ENCODE measurements around the gene MAN2A1. TPM values are rescaled to one million over a fixed set of nuclear protein-coding genes. Genes with fewer than 3 reads are reported as not detected.

MAN2A1 gene
- total RNA-seq, 1 donor from 2014 or later: 33.9 TPM

DNA sequence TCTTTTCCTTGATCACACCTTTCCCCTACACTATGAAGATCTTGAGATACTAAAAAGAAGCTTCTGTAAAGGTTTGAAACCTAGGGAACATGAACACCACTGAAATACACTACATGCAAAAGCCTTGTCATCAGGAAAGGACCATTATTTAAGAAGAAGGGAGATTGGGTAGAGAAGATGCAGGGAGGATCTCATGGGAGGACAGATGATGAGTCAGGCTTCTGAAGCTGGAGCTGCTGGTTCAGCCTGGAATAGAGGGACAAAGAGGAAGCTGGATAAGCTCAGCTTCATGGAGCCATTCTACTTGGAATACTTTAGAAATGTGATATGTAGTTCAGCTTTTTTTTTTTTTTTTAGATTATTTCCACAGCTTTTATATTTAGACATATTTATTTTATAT lies 169.8 kb downstream of the MAN2A1 start:
- DNase-seq (ENCODE audit: extremely low spot score in 2 of 2): no peak
- H3K36me3 ChIP-seq: peaks cover 0 to 30% of the 10 kb centered on the region in 2 donors
- no peaks in the 10 kb centered on the region for H3K9me3 ChIP-seq
- H3K27me3 ChIP-seq: no peaks in the 10 kb centered on the region
- H3K4me3 ChIP-seq: no peak overlapping the region
- TF ChIP-seq POLR2AphosphoS5 (IDR thresholded peaks at IDR 0.05; ENCODE audit: insufficient read depth in 1 of 2, low read depth in 1 of 2) (no peak), CTCF (IDR thresholded peaks at IDR 0.05) (no peak), POLR2A (IDR thresholded peaks at IDR 0.05) (no peak)
- no peaks in the 10 kb centered on the region for H3K4me1 ChIP-seq
- no peak overlapping the region for H3K27ac ChIP-seq
- intact Hi-C loops (cut with DNase I): no loop called here

DNA sequence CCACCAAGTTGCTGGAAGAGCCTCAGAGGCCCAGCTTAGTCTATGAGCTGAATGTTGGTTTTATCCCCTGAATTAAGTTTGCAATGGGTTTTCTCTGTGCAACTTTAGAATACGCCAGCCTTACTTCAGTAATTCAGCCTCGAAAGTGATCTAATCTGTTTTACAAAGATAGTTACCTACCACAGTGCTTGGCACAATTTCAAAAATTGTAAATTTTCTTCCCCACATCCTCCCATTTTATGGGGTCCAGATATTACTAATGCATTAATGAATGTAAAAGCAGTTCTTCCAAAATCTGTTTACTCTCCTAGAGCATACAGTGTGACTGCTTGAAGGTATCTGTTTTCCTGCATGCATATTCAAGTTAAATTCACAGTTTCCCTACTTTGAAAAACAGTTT lies 172.6 kb downstream of the MAN2A1 start:
- Histone ChIP-seq H3K4me3 (no peak overlapping the region), H3K36me3 (peaks cover 0 to 31% of the 10 kb centered on the region in 2 donors), H3K27me3 (no peaks in the 10 kb centered on the region), H3K9me3 (no peaks in the 10 kb centered on the region), H3K27ac (no peak overlapping the region), H3K4me1 (no peaks in the 10 kb centered on the region)
- no peak for TF ChIP-seq POLR2AphosphoS5 (IDR thresholded peaks at IDR 0.05; ENCODE audit: insufficient read depth in 1 of 2, low read depth in 1 of 2)
- no peak for TF ChIP-seq POLR2A (IDR thresholded peaks at IDR 0.05)
- TF ChIP-seq CTCF (IDR thresholded peaks at IDR 0.05): no peak
- intact Hi-C loops (cut with DNase I): no loop called here
- no peak for DNase-seq (ENCODE audit: extremely low spot score in 2 of 2)

DNA sequence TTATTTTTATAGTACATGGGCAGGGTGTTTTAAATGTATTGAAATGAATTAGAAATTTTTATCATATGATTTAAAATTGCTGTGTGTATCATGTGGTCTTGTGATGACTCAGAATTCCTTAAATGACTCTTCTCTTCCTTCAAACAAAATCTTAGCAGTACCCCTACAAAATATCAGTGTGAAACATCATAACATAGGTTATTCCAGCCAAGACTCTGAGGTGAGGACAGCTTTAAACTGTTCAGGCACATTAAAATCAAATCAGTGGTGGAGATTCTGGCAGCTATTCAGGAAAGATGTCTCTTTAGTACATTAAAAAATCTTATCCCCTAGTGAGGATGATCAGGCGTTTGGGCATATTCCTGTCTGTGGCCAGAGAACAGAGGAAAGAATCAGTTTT lies 174.0 kb downstream of the MAN2A1 start:
- Histone ChIP-seq H3K27me3 (no peaks in the 10 kb centered on the region), H3K4me1 (no peaks in the 10 kb centered on the region), H3K27ac (no peak overlapping the region), H3K4me3 (no peak overlapping the region), H3K36me3 (peaks cover 0 to 33% of the 10 kb centered on the region in 2 donors), H3K9me3 (no peaks in the 10 kb centered on the region)
- TF ChIP-seq CTCF (IDR thresholded peaks at IDR 0.05) (no peak), POLR2AphosphoS5 (IDR thresholded peaks at IDR 0.05; ENCODE audit: insufficient read depth in 1 of 2, low read depth in 1 of 2) (no peak), POLR2A (IDR thresholded peaks at IDR 0.05) (no peak)
- DNase-seq (ENCODE audit: extremely low spot score in 2 of 2): no peak
- intact Hi-C loops (cut with DNase I): no loop called here

DNA sequence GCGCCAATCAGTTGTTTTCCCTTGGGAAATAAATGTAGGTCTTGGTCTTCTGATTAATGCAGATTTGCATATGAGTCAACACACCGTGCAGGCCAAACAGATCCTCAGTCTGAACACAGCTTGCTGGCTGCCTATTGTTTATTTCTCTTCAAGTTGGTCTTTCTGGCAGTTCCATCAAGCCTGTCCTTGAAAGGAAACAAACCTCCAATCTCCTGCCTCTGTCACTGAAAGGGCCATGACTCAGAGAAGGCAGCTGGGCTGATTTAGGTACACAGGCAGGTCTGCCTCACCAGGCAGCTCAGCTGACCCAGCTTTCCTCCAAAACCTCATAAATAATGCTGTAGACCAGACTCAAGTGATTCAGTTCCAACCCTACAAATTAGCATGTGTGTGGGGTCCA lies 175.9 kb downstream of the MAN2A1 start:
- Histone ChIP-seq H3K36me3 (peaks cover 0 to 33% of the 10 kb centered on the region in 2 donors), H3K27me3 (no peaks in the 10 kb centered on the region), H3K4me3 (no peak overlapping the region), H3K9me3 (no peaks in the 10 kb centered on the region), H3K27ac (no peak overlapping the region), H3K4me1 (no peaks in the 10 kb centered on the region)
- no peak for DNase-seq (ENCODE audit: extremely low spot score in 2 of 2)
- TF ChIP-seq POLR2AphosphoS5 (IDR thresholded peaks at IDR 0.05; ENCODE audit: insufficient read depth in 1 of 2, low read depth in 1 of 2) (no peak), POLR2A (IDR thresholded peaks at IDR 0.05) (no peak), CTCF (IDR thresholded peaks at IDR 0.05) (no peak)
- intact Hi-C loops (cut with DNase I): no loop called here

GRCh38 chr5:109866051-109866450 lies 176.3 kb downstream of the MAN2A1 start:
- Histone ChIP-seq H3K36me3 (peaks cover 0 to 33% of the 10 kb centered on the region in 2 donors), H3K4me1 (no peaks in the 10 kb centered on the region), H3K9me3 (no peaks in the 10 kb centered on the region), H3K27me3 (no peaks in the 10 kb centered on the region), H3K27ac (no peak overlapping the region), H3K4me3 (no peak overlapping the region)
- intact Hi-C loops (cut with DNase I): no loop called here
- no peak for DNase-seq (ENCODE audit: extremely low spot score in 2 of 2)
- no peak for TF ChIP-seq CTCF (IDR thresholded peaks at IDR 0.05)
- TF ChIP-seq POLR2A (IDR thresholded peaks at IDR 0.05): no peak
- TF ChIP-seq POLR2AphosphoS5 (IDR thresholded peaks at IDR 0.05; ENCODE audit: insufficient read depth in 1 of 2, low read depth in 1 of 2): no peak
